ENCODE measurements around the gene ATP5ME.

DNA sequence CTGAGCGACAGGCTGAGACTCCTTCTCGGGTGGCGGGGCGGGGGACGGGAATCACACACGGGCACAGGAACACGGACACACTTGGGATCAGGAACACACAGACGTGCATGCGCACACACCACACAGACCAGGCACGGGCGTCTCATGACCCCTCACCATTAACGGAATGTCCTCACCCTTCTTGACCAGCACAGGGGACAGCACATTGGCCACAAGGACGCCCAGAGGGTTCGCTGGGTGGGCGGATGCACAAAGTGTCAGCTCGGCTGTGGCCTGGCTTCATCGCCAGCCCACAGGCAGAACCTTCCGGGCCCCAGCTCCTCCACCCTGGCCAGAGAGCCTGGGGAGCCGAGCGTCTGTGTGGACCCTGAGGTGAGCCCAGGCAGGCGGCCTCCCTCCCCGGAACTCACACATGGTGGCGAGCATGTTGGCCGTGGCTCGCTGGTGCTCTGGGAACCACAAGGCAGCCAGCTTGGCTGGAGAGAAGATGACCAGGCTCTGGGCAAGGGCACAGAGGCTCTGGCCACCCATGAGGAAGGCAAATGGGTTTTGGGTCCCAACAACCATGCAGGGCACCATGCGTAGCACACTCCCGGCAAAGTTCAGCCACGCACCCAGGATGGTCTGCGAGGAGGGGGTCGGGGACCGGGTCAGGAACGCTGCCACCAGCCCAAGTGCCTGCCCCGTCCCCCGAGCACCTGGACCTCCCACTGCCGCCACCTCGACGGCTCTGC is 11.8 kb upstream of the ATP5ME start:
- TF ChIP-seq, protein P1, sequence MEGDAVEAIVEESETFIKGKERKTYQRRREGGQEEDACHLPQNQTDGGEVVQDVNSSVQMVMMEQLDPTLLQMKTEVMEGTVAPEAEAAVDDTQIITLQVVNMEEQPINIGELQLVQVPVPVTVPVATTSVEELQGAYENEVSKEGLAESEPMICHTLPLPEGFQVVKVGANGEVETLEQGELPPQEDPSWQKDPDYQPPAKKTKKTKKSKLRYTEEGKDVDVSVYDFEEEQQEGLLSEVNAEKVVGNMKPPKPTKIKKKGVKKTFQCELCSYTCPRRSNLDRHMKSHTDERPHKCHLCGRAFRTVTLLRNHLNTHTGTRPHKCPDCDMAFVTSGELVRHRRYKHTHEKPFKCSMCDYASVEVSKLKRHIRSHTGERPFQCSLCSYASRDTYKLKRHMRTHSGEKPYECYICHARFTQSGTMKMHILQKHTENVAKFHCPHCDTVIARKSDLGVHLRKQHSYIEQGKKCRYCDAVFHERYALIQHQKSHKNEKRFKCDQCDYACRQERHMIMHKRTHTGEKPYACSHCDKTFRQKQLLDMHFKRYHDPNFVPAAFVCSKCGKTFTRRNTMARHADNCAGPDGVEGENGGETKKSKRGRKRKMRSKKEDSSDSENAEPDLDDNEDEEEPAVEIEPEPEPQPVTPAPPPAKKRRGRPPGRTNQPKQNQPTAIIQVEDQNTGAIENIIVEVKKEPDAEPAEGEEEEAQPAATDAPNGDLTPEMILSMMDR (IDR thresholded peaks at IDR 0.05), result no peak
- no peak for TF ChIP-seq POLR2A (IDR thresholded peaks at IDR 0.05)
